IPS-15b (cell line): ENCODE data around the gene PCDH8.

Experiments
- H3K27me3 ChIP-seq: one replicate; pipeline ENCODE4 v1.6.1; 2013; ENCODE audit warnings: low read length; ENCODE audit not compliant: control insufficient read depth, insufficient read depth
- H3K36me3 ChIP-seq: one replicate; pipeline ENCODE4 v1.6.1; 2013; ENCODE audit warnings: low read length; ENCODE audit not compliant: control insufficient read depth, insufficient read depth
- H3K4me1 ChIP-seq: one replicate; pipeline ENCODE4 v1.6.1; 2013; ENCODE audit warnings: mild to moderate bottlenecking, low read length; ENCODE audit not compliant: control insufficient read depth, insufficient read depth
- H3K4me3 ChIP-seq: one replicate; pipeline ENCODE4 v1.5.1; 2013; ENCODE audit warnings: low read depth, low read length
- H3K9ac ChIP-seq: one replicate; pipeline ENCODE4 v1.6.1; 2013; ENCODE audit warnings: low read depth, mild to moderate bottlenecking, low read length
- H3K9me3 ChIP-seq: one replicate; pipeline ENCODE4 v1.6.1; 2013; ENCODE audit warnings: mild to moderate bottlenecking, low read length; ENCODE audit not compliant: control insufficient read depth, insufficient read depth

The PCDH8 gene

GRCh38 chr13:52808842-52809219, 39.6 kb downstream of the PCDH8 start:
- H3K9me3 ChIP-seq = no peaks in the 10 kb centered on the region
- no peak overlapping the region for H3K9ac ChIP-seq
- peaks cover 11% of the 10 kb centered on the region for H3K4me1 ChIP-seq
- H3K36me3 ChIP-seq = no peaks in the 10 kb centered on the region
- no peak overlapping the region for H3K4me3 ChIP-seq
- no peaks in the 10 kb centered on the region for H3K27me3 ChIP-seq

GRCh38 chr13:52806029-52806428, 42.4 kb downstream of the PCDH8 start:
- peaks cover 11% of the 10 kb centered on the region for H3K4me1 ChIP-seq
- H3K36me3 ChIP-seq = no peaks in the 10 kb centered on the region
- H3K27me3 ChIP-seq = no peaks in the 10 kb centered on the region
- no peaks in the 10 kb centered on the region for H3K9me3 ChIP-seq
- H3K9ac ChIP-seq = no peak overlapping the region
- no peak overlapping the region for H3K4me3 ChIP-seq

GRCh38 chr13:52804202-52804641, 44.2 kb downstream of the PCDH8 start:
- no peaks in the 10 kb centered on the region for H3K27me3 ChIP-seq
- H3K4me3 ChIP-seq = no peak overlapping the region
- no peak overlapping the region for H3K9ac ChIP-seq
- H3K9me3 ChIP-seq = no peaks in the 10 kb centered on the region
- no peaks in the 10 kb centered on the region for H3K36me3 ChIP-seq
- peaks cover 11% of the 10 kb centered on the region for H3K4me1 ChIP-seq

GRCh38 chr13:52800856-52801255, 47.6 kb downstream of the PCDH8 start:
- Histone ChIP-seq H3K9me3 (no peaks in the 10 kb centered on the region), H3K4me1 (no peaks in the 10 kb centered on the region), H3K36me3 (no peaks in the 10 kb centered on the region), H3K27me3 (no peaks in the 10 kb centered on the region), H3K9ac (no peak overlapping the region), H3K4me3 (no peak overlapping the region)

- Histone ChIP-seq H3K4me3 (no peak overlapping the region), H3K27me3 (no peaks in the 10 kb centered on the region), H3K9ac (no peak overlapping the region), H3K36me3 (no peaks in the 10 kb centered on the region), H3K9me3 (no peaks in the 10 kb centered on the region), H3K4me1 (no peaks in the 10 kb centered on the region)
These were observed 49.5 kb downstream of the PCDH8 start for GRCh38 chr13:52798770-52799430.

GRCh38 chr13:52797176-52797575, 51.3 kb downstream of the PCDH8 start:
- H3K27me3 ChIP-seq = no peaks in the 10 kb centered on the region
- no peak overlapping the region for H3K9ac ChIP-seq
- no peaks in the 10 kb centered on the region for H3K9me3 ChIP-seq
- H3K4me1 ChIP-seq = no peaks in the 10 kb centered on the region
- H3K4me3 ChIP-seq = no peak overlapping the region
- no peaks in the 10 kb centered on the region for H3K36me3 ChIP-seq

GRCh38 chr13:52794589-52794988, 53.9 kb downstream of the PCDH8 start:
- Histone ChIP-seq H3K9me3 (no peaks in the 10 kb centered on the region), H3K9ac (no peak overlapping the region), H3K4me3 (no peak overlapping the region), H3K36me3 (no peaks in the 10 kb centered on the region), H3K4me1 (no peaks in the 10 kb centered on the region), H3K27me3 (no peaks in the 10 kb centered on the region)

- Histone ChIP-seq H3K4me3 (no peak overlapping the region), H3K9ac (no peak overlapping the region), H3K27me3 (no peaks in the 10 kb centered on the region), H3K4me1 (no peaks in the 10 kb centered on the region), H3K36me3 (no peaks in the 10 kb centered on the region), H3K9me3 (no peaks in the 10 kb centered on the region)
These were observed 54.9 kb downstream of the PCDH8 start for GRCh38 chr13:52793515-52794061.
